ENCODE measurements around the gene ZNF81.
"Not testable (repeated sequence)": the region's sequence is repeated elsewhere in the genome, so short reads cannot be mapped to it uniquely, and the experiment has no call there.

ZNF81 gene

DNA sequence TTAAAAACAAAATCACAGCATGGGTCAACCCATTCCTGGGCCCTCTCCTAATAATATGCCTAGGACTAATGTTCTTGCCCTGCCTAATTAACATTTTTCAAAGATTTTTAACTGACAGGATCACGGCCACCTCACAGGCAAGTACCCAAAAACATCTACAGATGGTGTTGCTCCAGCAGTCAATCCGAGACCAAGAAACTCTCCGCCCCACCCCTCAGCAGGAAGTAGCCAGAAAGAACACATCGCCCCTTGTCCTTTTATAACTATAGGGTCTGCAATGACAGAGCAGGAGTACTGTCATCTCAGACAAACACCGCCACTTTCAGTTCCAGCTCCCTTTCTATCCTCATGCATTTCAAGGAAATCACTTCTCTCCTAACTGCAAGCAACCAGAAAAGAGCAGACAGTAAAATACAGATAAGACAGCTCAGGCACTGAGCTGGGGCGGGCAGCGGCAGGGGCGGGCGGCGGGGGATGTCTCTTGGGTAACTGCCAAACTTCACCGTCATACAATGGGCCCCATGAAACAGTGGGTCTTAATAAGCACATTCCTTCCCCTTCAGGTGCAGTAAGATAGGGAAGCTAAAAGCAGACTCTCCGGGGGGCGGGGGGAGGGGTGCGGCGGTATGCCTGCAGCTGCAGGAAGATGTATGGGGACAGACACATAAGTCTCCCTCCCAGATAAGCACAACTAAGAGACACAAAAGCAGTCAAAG, 99.7 kb downstream of the ZNF81 start:
- no peak for DNase-seq (ENCODE audit: extremely low read depth, low read depth)
- TF ChIP-seq, protein P1, sequence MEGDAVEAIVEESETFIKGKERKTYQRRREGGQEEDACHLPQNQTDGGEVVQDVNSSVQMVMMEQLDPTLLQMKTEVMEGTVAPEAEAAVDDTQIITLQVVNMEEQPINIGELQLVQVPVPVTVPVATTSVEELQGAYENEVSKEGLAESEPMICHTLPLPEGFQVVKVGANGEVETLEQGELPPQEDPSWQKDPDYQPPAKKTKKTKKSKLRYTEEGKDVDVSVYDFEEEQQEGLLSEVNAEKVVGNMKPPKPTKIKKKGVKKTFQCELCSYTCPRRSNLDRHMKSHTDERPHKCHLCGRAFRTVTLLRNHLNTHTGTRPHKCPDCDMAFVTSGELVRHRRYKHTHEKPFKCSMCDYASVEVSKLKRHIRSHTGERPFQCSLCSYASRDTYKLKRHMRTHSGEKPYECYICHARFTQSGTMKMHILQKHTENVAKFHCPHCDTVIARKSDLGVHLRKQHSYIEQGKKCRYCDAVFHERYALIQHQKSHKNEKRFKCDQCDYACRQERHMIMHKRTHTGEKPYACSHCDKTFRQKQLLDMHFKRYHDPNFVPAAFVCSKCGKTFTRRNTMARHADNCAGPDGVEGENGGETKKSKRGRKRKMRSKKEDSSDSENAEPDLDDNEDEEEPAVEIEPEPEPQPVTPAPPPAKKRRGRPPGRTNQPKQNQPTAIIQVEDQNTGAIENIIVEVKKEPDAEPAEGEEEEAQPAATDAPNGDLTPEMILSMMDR (IDR thresholded peaks at IDR 0.05; ENCODE audit: low read depth, low read length), result no peak

- TF ChIP-seq, protein P1 (IDR thresholded peaks at IDR 0.05; ENCODE audit: low read depth, low read length), result no peak
- DNase-seq (ENCODE audit: extremely low read depth, low read depth), result no peak
Observed at GRCh38 chrX:47936940-47937317, 100.2 kb downstream of the ZNF81 start.

DNA sequence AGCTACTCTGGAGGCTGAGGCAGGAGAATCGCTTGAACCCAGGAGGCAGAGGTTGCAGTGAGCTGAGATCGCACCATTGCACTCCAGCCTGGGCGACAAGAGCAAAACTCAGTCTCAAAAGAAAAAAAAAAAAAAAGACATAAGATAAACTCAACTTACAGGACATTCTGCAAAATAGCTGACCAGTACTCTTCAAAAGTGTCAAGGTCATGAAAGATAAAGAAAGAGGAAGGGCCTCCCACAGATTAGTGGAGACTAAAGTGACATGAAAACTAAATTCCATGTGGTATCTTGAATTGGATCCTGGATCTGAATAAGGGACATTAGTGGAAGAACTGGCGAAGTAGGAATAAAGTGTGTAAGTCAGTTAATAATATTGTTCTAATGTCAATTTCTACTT, 103.7 kb downstream of the ZNF81 start:
- no peak for DNase-seq (ENCODE audit: extremely low read depth, low read depth)
- TF ChIP-seq, protein P1 (IDR thresholded peaks at IDR 0.05; ENCODE audit: low read depth, low read length), result no peak

- TF ChIP-seq, protein P1 (IDR thresholded peaks at IDR 0.05; ENCODE audit: low read depth, low read length), result no peak
- DNase-seq (ENCODE audit: extremely low read depth, low read depth), result no peak
Observed at GRCh38 chrX:47941423-47941822, 104.7 kb downstream of the ZNF81 start.

DNA sequence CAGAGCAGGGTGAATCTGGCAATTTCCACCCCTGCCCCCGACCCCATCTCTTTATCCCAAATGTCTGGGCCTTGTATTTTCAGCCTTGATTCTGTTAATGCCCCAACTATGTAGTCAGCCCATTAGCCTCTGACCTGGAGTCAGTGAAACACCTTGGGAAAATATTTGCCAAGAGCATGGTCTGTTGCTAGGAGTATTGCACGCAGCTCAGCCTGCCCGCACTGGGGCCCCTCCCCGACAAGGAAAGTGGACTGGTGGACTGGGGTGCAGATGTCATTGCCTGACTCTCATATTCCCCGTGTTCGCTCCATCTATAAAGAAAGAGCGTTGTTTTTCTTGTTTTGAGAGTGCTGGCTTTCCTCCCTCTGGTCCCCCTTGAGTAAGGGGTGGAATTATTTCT, 118.6 kb downstream of the ZNF81 start:
- not testable (repeated sequence) for DNase-seq (ENCODE audit: extremely low read depth, low read depth)

DNA sequence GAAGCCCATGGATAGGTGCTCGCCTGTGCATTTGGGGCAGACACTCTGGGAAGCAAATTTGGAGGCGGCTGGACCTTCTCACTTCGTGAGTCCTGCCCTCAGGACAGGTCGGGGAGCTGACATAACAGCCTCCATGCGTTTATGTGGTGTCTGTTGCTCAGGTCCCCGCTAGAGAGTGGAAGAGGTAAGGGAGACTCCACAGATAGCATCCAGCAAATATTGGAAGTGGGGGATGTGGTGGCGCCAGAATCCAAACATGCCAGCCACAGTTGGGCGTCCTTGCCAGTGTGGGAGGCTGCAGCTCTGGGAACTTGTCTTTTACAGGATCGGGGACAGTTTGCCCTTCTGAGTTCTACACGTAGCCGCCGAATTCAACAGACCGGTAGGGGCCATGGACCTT, 119.3 kb downstream of the ZNF81 start:
- no peak for DNase-seq (ENCODE audit: extremely low read depth, low read depth)
- TF ChIP-seq, protein P1 (IDR thresholded peaks at IDR 0.05; ENCODE audit: low read depth, low read length), result no peak

- not testable (repeated sequence) for DNase-seq (ENCODE audit: extremely low read depth, low read depth)
Observed at GRCh38 chrX:47958206-47958605, 121.5 kb downstream of the ZNF81 start.

DNA sequence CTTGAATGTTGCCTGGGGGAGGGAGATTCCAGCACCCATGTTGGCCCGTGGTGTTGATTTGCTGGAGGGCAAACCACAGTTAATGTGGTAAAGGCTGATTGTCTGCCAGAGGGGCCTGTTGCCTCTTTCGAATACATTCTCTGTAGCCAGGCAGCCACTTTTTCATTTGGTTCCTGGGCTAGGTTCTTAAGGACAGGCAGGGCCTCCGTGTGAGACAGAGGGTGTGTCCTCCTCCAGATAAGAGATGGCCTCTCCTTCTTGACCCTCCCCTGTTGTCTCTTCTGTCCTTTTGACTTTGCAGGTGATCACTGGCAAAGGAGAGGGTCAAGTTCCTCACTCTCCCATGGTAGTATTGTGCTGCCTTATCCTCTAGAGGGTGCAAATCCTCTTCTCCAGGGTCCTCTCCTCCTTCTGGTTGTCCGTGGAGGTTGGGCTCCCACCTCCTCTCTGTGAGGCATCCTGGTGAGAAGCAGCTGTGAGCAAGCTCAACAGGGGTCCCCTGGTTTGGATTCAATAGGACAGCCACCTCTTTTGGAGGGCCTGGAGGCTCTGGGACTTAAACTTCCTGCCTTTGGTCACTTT, 122.2 kb downstream of the ZNF81 start:
- no peak for DNase-seq (ENCODE audit: extremely low read depth, low read depth)
- TF ChIP-seq, protein P1 (IDR thresholded peaks at IDR 0.05; ENCODE audit: low read depth, low read length), result no peak

Data from AG09319 (cell line).